HG03520 (cell line): ENCODE data around the gene AP4S1.

Source experiments
- ATAC-seq: cut with Tn5 transposase; IDR thresholded peaks from one replicate; pipeline ENCODE4 v1.9.1; 2021; ENCODE audit warnings: mild to moderate bottlenecking, moderate library complexity; ENCODE audit not compliant: unreplicated experiment

Gene AP4S1, protein sequence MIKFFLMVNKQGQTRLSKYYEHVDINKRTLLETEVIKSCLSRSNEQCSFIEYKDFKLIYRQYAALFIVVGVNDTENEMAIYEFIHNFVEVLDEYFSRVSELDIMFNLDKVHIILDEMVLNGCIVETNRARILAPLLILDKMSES

DNA sequence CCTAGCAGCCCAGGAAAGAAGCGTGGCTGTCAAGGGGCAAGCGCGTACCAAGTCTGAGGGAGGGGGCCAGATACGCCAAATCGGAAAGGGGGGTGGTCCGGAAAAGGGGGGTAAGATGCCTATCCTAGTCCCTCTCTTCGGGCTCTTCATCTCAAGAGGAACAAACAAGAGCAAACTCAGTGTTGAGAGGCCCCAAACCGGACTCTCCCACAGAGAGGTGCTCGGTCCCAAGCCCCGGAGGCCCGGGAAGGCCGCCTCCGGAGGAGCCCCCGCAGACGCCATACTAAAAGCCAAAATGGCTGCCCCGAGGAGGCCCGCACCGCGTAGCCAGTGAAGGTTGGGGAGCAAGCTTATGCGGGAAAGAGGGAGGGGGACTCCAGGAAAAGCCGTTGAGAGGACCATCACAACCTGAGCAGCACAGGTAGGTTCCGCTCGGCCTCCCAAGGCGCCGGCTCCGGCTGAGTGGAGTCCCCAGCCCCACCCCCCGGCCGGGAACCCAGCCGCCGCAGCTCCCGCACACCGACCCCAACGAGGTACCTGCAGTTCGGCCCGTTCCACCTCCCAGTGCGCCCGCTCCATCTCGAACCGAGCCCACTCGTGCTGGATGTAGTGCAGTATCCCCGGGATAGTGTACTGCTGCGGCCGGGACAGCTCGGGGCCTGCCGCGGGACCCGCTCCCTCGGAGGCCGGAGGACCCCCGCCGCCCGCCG, at the start of gene AP4S1:
Gene AP4S1 (plus strand): TSS at position 283 of the 710 bp plus-strand sequence. CDS start 40,548 bp downstream, outside the sequence.
- no peak for ATAC-seq

DNA sequence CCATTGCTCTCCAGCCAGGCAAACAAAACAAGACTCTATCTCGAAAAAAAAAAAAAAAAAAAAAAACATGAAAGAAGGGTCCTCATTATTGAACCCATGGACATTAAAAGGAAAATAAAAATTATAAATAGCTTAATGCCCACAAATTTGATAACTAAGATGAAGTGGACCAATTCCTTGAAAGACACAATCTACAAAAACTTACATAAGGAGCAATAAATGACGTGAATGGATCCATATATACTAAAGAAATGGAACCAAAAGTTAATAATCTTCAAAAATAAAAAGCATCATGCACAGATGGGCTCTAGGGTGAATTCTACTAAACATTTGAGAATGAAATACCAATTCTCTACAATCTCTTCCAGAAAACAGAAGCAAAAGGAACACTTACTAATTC, 47.7 kb upstream of the AP4S1 start:
- ATAC-seq, result no peak

DNA sequence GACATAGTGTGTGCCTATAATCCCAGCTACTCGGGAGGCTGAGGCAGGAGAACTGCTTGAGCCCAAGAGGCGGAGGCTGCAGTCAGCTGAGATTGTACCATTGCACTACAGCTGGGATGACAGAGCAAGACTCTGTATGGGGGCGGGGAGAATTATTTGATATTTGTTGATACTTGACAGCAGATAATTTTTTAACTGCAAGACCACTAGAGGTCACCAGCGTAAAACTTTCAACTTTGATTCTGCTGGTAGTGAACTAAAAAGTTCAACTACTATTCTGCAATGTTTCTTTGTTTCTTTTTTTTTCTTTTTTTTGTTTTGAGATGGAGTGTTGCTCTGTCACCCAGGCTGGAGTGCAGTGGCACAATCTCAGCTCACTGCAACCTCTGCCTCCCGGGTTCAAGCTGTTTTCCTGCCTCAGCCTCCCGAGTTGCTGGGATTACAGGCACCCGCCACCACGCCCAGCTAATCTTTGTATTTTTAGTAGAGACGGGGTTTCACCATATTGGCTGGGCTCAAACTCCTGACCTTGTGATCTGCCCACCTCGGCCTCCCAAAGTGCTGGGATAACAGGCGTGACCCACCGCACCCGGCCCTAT, 45.2 kb upstream of the AP4S1 start:
- ATAC-seq, result peak; percentile 44

DNA sequence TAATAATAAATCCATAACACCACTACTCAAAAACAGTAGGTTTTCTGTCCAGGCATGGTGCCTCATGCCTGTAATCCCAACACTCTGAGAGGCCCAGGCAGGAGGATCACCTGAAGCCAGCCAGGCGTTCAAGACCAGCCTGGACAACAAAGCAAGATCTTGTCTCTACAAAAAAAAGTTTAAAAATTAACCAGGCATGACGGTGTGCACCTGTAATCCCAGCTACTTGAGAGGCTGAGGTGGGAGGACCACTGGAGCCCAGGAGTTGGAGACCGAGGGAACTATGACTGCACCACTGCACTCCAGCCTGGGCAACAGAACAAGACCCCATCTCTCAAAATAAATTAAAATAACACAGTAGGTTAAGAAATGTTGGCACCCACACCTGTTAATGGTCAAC, 44.5 kb upstream of the AP4S1 start:
- ATAC-seq, result no peak

DNA sequence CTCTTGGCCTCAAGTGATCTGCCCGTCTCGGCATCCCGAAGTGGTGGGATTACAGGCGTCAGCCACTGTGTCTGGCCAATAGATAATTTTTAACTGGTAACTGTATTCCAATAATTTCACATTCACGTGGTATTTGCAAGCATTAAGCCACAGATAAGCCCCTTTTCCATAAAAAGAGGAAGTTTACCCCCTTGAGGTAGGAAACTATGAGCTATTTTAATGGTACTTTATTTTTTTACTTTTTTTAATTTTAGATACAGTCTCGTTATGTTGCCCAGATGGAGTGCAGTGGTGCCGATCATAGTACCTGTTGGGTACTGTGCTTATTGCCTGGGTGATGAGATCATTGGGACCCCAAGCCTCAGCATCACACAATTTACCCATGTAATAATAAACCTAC, 42.9 kb upstream of the AP4S1 start:
- ATAC-seq, result no peak

DNA sequence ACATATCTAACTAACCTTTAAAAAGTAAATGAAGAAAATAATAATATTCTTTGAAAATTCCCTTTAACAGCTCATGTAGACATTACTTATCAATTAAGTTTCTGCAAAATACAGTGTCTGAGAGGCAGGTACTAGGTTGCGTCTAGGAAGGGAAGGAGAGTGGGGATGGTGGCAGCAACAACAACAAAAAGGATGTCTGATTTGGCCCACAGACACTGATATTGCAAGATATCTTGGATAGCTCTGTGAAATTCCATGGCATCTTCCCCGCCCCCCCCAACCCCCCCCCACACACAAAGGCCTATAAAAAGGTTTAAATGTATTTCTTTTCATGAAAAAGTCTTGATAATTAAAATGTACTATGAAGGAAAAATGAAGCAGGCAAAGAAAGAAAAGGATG, 41.6 kb upstream of the AP4S1 start:
- no peak for ATAC-seq

DNA sequence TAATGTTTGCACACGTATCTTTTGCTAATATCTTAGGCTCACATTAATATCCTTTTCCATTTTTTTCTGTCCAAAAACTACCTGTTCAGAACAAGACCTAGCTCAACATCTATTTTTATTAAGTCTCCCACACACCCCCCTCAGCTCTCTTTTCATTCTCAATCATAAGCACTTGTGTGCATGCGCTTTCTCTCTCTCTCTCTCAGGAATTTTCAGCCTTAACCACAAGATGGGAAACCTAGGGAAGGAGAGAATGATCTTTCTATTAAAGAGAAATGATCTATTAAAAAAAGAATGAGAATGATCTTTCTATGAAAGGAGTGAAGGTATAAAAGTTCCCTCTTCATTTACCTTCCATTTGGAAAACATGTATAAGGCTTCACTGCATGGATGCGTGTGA, 39.7 kb upstream of the AP4S1 start:
- ATAC-seq, result no peak

DNA sequence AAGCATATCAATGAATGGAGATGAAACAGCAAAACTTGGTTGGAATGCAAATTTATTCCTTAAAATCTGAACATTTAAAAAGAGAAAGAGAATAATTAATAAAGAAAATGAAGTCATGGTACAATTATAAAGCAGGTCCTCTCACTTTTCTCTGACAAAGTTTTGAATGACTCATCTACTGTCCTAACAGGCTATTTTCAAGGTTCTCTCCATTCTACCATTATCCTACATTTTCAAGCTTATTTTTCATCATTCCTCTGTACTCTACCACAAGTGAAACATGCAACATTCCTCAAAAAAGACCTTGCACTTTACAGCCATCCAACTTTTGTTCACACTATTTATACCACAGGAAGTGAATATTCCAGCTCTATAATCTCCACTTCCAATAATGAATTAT, 36.9 kb upstream of the AP4S1 start:
- no peak for ATAC-seq

DNA sequence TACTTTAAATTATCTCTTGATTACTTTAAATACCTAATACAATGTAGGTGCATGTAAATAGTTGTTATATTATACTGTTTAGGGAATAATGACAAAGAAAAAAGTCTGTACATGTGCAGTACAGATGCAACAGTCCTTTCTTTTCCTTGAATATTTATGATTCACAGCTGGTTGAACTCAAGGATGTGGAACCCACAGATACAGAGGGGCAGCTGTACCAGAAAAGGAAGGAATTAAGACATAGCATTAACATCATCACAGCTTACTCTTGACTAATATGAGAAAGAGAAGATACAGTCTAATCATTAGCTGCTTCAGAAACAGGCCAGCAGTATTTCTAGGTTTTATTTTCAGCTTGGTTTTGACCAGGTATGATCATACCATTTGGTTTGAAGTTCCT, 34.7 kb upstream of the AP4S1 start:
- no peak for ATAC-seq

DNA sequence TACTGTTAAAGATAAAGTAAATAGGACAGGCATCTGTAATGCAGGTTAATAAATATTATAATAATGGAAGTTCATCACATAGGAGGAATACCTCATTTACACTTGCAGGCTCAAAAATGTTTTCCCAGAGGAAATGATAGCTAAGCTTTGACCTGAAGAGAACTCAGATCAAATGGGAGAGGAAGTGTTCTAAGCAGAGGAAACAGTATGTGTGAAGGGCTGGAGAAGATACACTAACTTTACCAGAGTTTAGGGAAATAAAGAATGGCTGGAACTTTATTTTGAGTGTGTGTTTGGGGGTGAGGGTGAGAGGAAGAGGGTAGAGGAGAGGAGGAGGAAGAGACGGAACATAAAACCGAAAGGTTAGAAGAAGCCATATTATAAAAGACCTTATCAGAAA, 34.0 kb upstream of the AP4S1 start:
- no peak for ATAC-seq

DNA sequence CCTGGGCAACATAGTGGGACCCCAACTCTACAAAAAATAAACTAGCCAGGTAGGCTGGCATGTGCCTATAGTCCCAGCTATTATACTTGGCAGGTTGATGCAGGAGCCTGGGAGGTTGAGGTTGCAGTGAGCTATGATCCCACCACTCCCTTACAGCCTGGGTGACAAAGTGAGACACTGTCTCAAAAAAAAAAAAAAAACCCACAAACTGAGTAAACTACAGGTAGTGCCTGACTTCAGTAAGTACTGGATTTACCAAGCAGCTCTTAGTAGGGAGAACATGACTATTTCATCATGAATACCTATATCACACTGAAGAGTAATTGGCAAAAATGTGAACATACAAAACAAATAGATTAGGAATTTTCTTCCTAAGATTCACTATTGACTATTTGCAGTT, 32.4 kb upstream of the AP4S1 start:
- no peak for ATAC-seq

DNA sequence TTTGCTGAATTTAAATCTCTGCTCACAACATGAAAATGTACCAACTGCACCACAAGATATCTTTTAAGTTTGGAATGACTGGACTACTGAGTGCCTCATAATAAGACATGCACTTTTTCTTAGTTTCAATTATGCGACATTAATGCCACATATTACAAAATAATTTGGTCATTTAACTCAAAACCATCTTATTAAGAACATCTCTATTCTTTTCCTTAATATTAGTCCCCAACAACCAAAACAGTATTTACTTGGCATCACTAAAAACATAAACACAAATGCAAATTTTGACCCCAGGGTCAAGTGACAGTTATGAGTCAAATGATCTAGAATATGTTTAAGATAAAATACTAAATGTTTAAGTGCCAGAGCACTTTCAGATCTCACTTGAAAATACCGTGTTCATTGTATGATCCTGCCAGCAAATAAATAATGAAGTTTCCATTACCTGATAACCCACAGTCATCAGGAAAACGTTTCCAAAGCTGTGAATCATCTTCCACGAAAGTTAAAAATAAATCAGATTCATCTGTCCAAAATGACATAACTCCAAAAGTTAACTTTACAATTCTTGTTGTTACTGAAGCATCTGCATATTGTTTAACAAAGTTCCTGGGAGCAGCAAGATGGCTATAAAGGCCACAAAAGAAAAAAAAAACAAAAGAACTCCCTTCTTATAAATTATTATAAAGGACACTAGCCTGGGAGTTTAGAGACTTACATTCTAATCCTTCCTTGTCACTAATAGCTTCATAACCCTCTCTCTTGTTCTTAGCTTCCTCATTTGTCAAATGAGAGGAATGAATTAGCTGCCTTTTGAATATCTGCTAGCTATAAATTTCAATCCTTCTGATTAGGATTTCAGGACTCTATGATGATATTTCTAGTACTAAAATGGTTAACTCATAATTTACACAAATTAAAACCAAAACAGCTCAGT, 30.5 kb upstream of the AP4S1 start:
- ATAC-seq, result peak; percentile 82

DNA sequence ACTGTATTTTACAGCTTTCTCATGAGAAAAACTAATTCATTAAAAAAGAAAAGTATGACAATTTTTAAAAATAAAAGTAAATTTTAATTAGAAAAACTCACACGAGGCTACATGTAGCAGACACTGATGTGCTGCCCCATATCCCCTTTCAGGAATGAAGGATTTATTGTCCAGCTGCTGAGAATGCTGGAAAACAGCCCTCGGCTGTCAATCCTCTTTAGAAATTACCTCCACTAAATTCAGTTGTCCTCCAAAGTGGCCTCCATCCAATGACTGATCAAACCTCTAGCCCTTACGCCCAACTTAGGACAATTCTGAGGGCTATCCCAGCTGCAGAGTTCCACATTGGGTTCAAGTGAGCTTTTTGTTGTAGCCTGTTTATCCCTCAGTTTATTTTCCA, 29.8 kb upstream of the AP4S1 start:
- ATAC-seq, result no peak

DNA sequence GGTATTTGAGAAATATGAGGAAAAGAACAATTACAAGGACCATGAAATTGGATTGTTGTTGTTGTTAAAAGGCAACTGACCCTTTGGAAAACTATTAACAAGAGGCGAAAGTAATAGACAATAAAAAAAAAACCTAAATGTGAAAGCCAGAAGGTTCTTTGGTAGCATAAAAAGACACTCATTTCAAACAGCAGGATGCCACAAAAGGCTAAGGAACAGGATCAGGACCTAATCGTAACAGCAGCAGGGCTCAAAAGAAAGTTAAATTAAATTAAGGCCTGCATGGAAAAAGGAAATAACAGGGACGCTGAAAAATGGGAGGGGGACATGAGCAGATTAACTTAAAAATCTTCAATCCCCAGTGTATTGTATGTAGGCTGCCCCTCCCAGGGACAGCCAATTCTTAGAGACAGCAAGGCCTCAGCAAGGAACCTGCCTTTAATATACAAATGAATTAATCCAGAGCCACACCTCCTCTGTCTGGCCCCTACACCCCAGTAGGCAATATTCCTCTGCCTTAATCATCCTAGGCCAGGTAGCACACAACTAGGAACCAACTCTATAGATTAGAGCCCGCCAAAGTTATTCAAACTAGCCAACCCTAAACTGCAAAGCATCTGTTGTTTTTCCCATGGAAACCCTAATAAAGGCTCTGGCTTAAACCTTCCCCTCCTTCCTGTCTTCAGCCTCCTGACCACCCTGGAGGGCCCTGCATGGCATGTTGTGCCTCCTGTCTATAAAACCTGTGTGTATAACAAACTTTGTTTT, 28.4 kb upstream of the AP4S1 start:
- no peak for ATAC-seq

DNA sequence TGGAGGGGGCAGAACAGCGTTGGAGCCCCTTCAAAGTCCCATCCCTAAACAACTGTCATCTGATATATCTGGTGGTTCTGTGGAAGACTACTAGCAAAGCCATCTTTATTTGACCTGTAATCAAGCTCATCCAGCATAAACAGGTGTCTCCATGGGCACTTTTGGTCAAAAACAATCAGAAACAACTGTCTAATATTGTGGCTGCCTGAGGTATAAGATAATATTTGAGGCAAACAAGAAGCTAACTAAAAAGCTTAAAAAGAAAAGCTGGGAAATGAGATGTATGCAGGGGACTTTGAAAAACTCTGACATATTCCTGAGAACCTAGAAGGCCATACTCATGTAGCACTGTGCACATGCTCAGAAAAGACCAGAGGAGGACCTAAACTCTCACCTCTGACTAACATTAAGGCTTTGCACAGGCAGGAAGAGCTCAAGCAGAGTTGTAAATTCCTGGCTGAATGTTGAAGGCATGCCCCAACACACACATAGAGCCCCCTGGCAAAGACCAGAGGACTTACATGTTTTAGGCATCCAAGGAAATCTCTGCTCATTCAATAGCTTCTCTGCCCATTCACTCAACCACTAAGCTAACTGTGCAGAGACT, 27.2 kb upstream of the AP4S1 start:
- no peak for ATAC-seq

DNA sequence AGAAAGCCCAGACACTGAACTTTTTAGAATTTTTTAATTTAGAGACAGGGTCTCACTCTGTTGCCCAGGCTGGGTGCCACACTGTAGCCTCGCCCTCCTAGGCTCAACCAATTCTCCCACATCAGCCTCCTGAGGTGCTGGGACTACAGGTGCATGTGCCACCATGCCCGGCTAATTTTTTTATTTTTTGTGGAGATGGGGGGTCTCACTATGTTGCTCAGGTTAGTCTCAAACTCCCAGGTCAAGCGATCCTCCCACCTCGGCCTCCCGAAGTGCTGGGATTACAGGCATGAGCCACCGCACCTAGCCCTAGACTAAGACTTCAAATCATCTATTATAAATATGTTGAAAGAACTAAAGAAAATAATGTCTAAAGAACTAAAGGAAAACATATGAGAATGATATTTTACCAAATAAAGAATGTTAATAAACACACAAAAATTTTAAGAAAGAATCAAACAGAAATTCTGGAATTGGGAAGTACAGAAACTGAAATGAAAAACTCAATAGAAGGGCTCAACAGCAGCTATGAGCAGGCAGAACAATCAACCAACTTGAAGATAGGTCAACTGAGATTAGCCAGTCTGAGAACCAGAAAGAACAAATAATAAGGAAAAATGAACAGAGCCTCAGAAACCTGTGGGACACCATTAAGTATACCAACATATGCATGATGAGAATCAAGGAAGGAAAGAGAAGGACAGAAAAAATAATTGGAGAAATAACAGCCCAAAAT, 26.2 kb upstream of the AP4S1 start:
- no peak for ATAC-seq

DNA sequence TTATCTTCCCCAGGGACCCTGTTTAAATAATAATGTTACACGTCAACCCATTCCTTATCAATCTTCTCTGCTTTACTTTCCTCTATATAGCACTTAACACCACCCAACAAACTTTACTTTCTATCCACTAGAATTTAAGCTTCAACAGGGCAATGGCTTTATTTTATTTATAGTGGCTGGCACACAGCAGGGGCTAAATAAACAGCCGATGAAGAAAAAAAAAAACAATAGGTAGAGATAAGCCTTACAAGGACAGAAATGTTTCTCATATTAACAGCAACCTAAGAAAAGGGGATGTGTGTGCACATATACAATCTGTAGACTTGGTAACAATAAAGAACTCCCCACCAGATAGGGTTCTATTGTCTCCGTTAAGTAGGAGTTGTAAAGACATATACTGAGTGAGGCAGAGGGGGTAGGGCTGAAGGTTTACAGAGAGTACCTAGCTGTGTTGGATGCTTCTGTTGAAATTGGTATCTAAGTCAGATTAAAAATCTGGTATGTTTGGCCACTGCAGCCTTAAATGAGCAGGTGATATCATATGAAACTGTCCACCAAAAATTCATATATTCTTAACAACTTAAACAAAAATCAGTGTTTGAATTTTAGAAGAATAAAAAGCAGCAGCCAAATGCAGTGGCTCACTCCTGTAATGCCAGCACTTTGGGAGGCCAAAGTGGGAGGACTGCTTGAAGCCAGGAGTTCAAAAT, 24.7 kb upstream of the AP4S1 start:
- ATAC-seq, result no peak

DNA sequence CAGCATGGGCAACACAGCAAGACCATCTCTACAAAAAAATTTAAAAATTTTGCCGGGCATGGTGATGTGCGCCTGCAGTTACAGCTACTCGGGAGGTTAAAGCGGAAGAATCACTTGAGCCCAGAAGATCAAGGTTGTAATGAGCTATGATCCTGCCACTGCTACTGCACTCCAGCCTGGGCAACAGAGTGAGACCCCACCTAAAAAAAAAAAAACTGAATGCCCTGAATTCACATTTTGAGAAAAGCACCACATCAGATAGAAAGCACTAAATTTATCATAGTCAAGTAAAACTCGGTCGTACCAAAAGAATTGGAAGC, 24.1 kb upstream of the AP4S1 start:
- no peak for ATAC-seq

DNA sequence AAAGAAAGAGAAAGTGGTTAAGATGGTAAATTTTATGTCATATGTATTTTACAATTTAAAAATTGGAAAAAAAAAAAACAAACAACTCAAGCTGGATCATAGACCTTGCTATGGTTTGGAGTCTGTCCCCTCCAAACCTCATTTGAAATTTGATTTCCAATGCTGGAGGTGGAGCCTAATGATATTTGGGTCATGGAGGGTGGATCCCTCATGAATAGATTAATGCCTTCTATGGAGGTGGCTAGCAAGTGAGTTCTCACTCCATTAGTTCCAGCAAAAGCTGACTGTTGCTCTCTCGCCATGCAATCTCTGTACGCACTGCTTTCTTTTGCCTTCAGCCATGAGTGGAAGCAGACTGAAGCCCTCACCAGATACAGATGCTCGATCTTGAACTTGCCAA, 22.2 kb upstream of the AP4S1 start:
- no peak for ATAC-seq
